Neuronal stem cell (in vitro differentiated cells): ENCODE results near the gene GAB1. TPM values are rescaled to one million over a fixed set of nuclear protein-coding genes. Genes with fewer than 3 reads are reported as not detected.

Experiments
- DNase-seq: peaks from one replicate; pipeline ENCODE4 v3.0.0-alpha.2; 2013; ENCODE audit warnings: low spot score
- H2AFZ ChIP-seq: one replicate; pipeline ENCODE4 v1.6.1; 2013; ENCODE audit warnings: mild to moderate bottlenecking, low read length, inconsistent platforms
- H2AK5ac ChIP-seq: 2 replicates; pipeline ENCODE4 v1.6.1; 2013; ENCODE audit warnings: low read depth, mild to moderate bottlenecking, inconsistent platforms, low read length, moderate library complexity, mixed read lengths
- H2BK120ac ChIP-seq: 2 replicates; pipeline ENCODE4 v1.6.1; 2013; ENCODE audit warnings: low read depth, mild to moderate bottlenecking, inconsistent platforms, low read length, moderate library complexity, mixed read lengths
- H2BK12ac ChIP-seq: one replicate; pipeline ENCODE4 v1.6.1; 2013; ENCODE audit warnings: low read length, inconsistent platforms
- H2BK15ac ChIP-seq: 2 replicates; pipeline ENCODE4 v1.6.1; 2013; ENCODE audit warnings: mild to moderate bottlenecking, low read length, inconsistent platforms, mixed read lengths
- H2BK5ac ChIP-seq: one replicate; pipeline ENCODE4 v1.6.1; 2013; ENCODE audit warnings: inconsistent platforms, mild to moderate bottlenecking, low read length, moderate library complexity
- H3K14ac ChIP-seq: one replicate; pipeline ENCODE4 v1.6.1; 2013; ENCODE audit warnings: low read length, inconsistent platforms
- H3K18ac ChIP-seq: 2 replicates; pipeline ENCODE4 v1.6.1; 2013; ENCODE audit warnings: low read length, inconsistent platforms
- H3K23ac ChIP-seq: 2 replicates; pipeline ENCODE4 v1.6.1; 2013; ENCODE audit warnings: low read depth, mild to moderate bottlenecking, mixed read lengths, low read length, inconsistent platforms; ENCODE audit not compliant: poor library complexity
- H3K27ac ChIP-seq: replicated peaks from 3 replicates; pipeline ENCODE4 v1.5.1; 2013; ENCODE audit warnings: low read length, inconsistent platforms
- H3K27me3 ChIP-seq, 3 experiments: 2 replicates each; pipeline ENCODE4 v1.6.1; 2013; ENCODE audit warnings: low read length in 3 of 3, mild to moderate bottlenecking in 2 of 3, inconsistent platforms in 1 of 3, low read depth in 1 of 3, mixed read lengths in 1 of 3, moderate library complexity in 1 of 3; ENCODE audit not compliant: control insufficient read depth in 3 of 3, insufficient read depth in 3 of 3
- H3K36me3 ChIP-seq, 2 donors: replicated peaks in 1 of 2; 2 replicates each; pipeline ENCODE4 v1.6.1; 2013; ENCODE audit warnings: low read length in 2 of 2; ENCODE audit not compliant: control insufficient read depth in 2 of 2, insufficient read depth in 2 of 2
- H3K4ac ChIP-seq: 2 replicates; pipeline ENCODE4 v1.6.1; 2013; ENCODE audit warnings: inconsistent platforms, mild to moderate bottlenecking, low read length, moderate library complexity
- H3K4me1 ChIP-seq, 2 donors: 1 replicate in 1 of 2; 2 replicates in 1 of 2; pipeline ENCODE4 v1.6.1; 2013; ENCODE audit warnings: low read length in 2 of 2, low read depth in 1 of 2; ENCODE audit not compliant: control insufficient read depth in 2 of 2, insufficient read depth in 1 of 2
- H3K4me2 ChIP-seq: one replicate; pipeline ENCODE4 v1.6.1; 2013; ENCODE audit warnings: mild to moderate bottlenecking, low read length, inconsistent platforms; ENCODE audit not compliant: insufficient read depth, poor library complexity, severe bottlenecking
- H3K4me3 ChIP-seq, 2 donors: 2 replicates each; pipeline ENCODE4 v1.5.1; 2013; ENCODE audit warnings: low read length in 2 of 2, mild to moderate bottlenecking in 2 of 2, inconsistent platforms in 1 of 2, moderate library complexity in 1 of 2
- H3K79me1 ChIP-seq: one replicate; pipeline ENCODE4 v1.6.1; 2013; ENCODE audit warnings: low read depth, mild to moderate bottlenecking, inconsistent platforms, low read length, moderate library complexity
- H3K9ac ChIP-seq: one replicate; pipeline ENCODE4 v1.6.1; 2013; ENCODE audit warnings: mild to moderate bottlenecking, low read depth, low read length, inconsistent platforms; ENCODE audit not compliant: poor library complexity
- H3K9me3 ChIP-seq, 2 donors: replicated peaks in 1 of 2; 2 replicates each; pipeline versions ENCODE3 to v1.6.1; 2013; ENCODE audit warnings: low read length in 2 of 2, mild to moderate bottlenecking in 2 of 2, inconsistent platforms in 1 of 2, low read depth in 1 of 2, mixed read lengths in 1 of 2, moderate library complexity in 1 of 2; ENCODE audit not compliant: control insufficient read depth in 2 of 2, insufficient read depth in 1 of 2
- H4K8ac ChIP-seq: one replicate; pipeline ENCODE4 v1.6.1; 2013; ENCODE audit warnings: low read depth, mild to moderate bottlenecking, inconsistent platforms, low read length, moderate library complexity
- H4K91ac ChIP-seq: one replicate; pipeline ENCODE4 v1.6.1; 2013; ENCODE audit warnings: low read length, low read depth, mild to moderate bottlenecking, inconsistent platforms; ENCODE audit not compliant: poor library complexity
- WGBS, 2 donors: extraction: QIAGEN DNeasy Blood & Tissue Kit; methylation state at CpG; one replicate each; pipeline ENCODE4 v1.1.7; 2013; ENCODE audit warnings: missing lambda C conversion rate in 2 of 2, mixed read lengths in 1 of 2; ENCODE audit not compliant: insufficient read length in 2 of 2, insufficient replicate concordance in 1 of 2; ENCODE audit errors: extremely low coverage in 2 of 2; 5-methylcytosine and 5-hydroxymethylcytosine counted together
- polyA plus RNA-seq, 2 experiments: library from polyadenylated mRNA; stranded (reverse); fragments of 200-250 nt; gene quantifications; one replicate each; pipeline ENCODE4 v1.2.3, GENCODE V29; 2013

The GAB1 gene
- 19.3 TPM for polyA plus RNA-seq (2013, experiment 1 of 2)
- polyA plus RNA-seq (2013, experiment 2 of 2) = 21.3 TPM

GRCh38 chr4:143336781-143337599 lies at the start of gene GAB1:
Gene GAB1 (plus strand): TSS chr4:143336876. CDS start chr4:143337189, 313 bp downstream.
- no CpG with 5 or more reads among the region's 81 CpGs for WGBS, 2 donors
- peak within 1 kb of the TSS; percentile 98 for H3K27ac ChIP-seq
- H3K9me3 ChIP-seq = peaks cover 0 to 3% of the 10 kb centered on the region in 2 donors
- H3K4ac ChIP-seq = no peak within 1 kb of the TSS
- peak within 1 kb of the TSS; percentile 92 for H2BK15ac ChIP-seq
- no peak within 1 kb of the TSS for H4K8ac ChIP-seq
- no peak within 1 kb of the TSS for H4K91ac ChIP-seq
- H2AK5ac ChIP-seq = peak within 1 kb of the TSS; percentile 81
- H3K27me3 ChIP-seq = no peaks in the 10 kb centered on the region
- no peaks in the 10 kb centered on the region for H3K79me1 ChIP-seq
- H2AFZ ChIP-seq = peak within 1 kb of the TSS; percentile 97
- H3K4me3 ChIP-seq = peak within 1 kb of the TSS; percentile 95 to 96
- peak within 1 kb of the TSS; percentile 91 for H3K23ac ChIP-seq
- H3K36me3 ChIP-seq = no peaks in the 10 kb centered on the region
- peak within 1 kb of the TSS; percentile 94 for H3K18ac ChIP-seq
- H3K4me1 ChIP-seq = no peaks in the 10 kb centered on the region
- H3K4me2 ChIP-seq = peak within 1 kb of the TSS; percentile 86
- peak within 1 kb of the TSS; percentile 71 for H3K14ac ChIP-seq
- H2BK120ac ChIP-seq = no peak within 1 kb of the TSS
- H2BK12ac ChIP-seq = no peak within 1 kb of the TSS
- peak; percentile 79 for DNase-seq
- peak within 1 kb of the TSS; percentile 97 for H2BK5ac ChIP-seq
- peak within 1 kb of the TSS; percentile 94 for H3K9ac ChIP-seq

GRCh38 chr4:143287572-143287923 lies 49.1 kb upstream of the GAB1 start:
- no peaks in the 10 kb centered on the region for H3K79me1 ChIP-seq
- no peaks in the 10 kb centered on the region for H3K36me3 ChIP-seq
- no peak overlapping the region for H2AK5ac ChIP-seq
- H4K91ac ChIP-seq = no peak overlapping the region
- WGBS, 2 donors = no CpG with 5 or more reads among the region's 3 CpGs
- no peaks in the 10 kb centered on the region for H3K9me3 ChIP-seq
- no peak overlapping the region for H3K18ac ChIP-seq
- H3K23ac ChIP-seq = no peak overlapping the region
- DNase-seq = no peak
- H3K9ac ChIP-seq = no peak overlapping the region
- H3K27me3 ChIP-seq = no peaks in the 10 kb centered on the region
- H3K27ac ChIP-seq = no peak overlapping the region
- no peak overlapping the region for H2AFZ ChIP-seq
- no peak overlapping the region for H2BK12ac ChIP-seq
- H2BK15ac ChIP-seq = no peak overlapping the region
- no peak overlapping the region for H2BK5ac ChIP-seq
- H3K4ac ChIP-seq = no peak overlapping the region
- no peak overlapping the region for H3K4me2 ChIP-seq
- peaks cover 0 to 4% of the 10 kb centered on the region in 2 donors for H3K4me1 ChIP-seq
- no peak overlapping the region for H4K8ac ChIP-seq
- H3K4me3 ChIP-seq = no peak overlapping the region
- no peak overlapping the region for H2BK120ac ChIP-seq
- no peak overlapping the region for H3K14ac ChIP-seq

- H3K14ac ChIP-seq = no peak overlapping the region
- no peak overlapping the region for H3K23ac ChIP-seq
- no peak overlapping the region for H2AFZ ChIP-seq
- no peak overlapping the region for H2BK15ac ChIP-seq
- no peak overlapping the region for H3K18ac ChIP-seq
- no peaks in the 10 kb centered on the region for H3K36me3 ChIP-seq
- DNase-seq = no peak
- no CpG with 5 or more reads among the region's 4 CpGs for WGBS, 2 donors
- no peak overlapping the region for H2AK5ac ChIP-seq
- H3K4ac ChIP-seq = no peak overlapping the region
- H4K8ac ChIP-seq = no peak overlapping the region
- H3K9me3 ChIP-seq = no peaks in the 10 kb centered on the region
- H3K9ac ChIP-seq = no peak overlapping the region
- no peak overlapping the region for H2BK120ac ChIP-seq
- no peak overlapping the region for H3K4me3 ChIP-seq
- no peak overlapping the region for H2BK12ac ChIP-seq
- H3K27me3 ChIP-seq = no peaks in the 10 kb centered on the region
- peaks cover 0 to 4% of the 10 kb centered on the region in 2 donors for H3K4me1 ChIP-seq
- H4K91ac ChIP-seq = no peak overlapping the region
- H2BK5ac ChIP-seq = no peak overlapping the region
- no peak overlapping the region for H3K4me2 ChIP-seq
- H3K27ac ChIP-seq = no peak overlapping the region
- H3K79me1 ChIP-seq = no peaks in the 10 kb centered on the region
Observed at GRCh38 chr4:143288171-143288570, 48.5 kb upstream of the GAB1 start.

- Histone ChIP-seq H2BK12ac (no peak overlapping the region), H4K91ac (no peak overlapping the region), H2BK15ac (no peak overlapping the region), H3K4ac (no peak overlapping the region), H3K79me1 (no peaks in the 10 kb centered on the region), H3K4me3 (no peak overlapping the region), H3K23ac (no peak overlapping the region), H3K27ac (no peak overlapping the region), H3K9me3 (no peaks in the 10 kb centered on the region), H3K4me1 (peaks cover 0 to 4% of the 10 kb centered on the region in 2 donors), H3K9ac (no peak overlapping the region), H3K18ac (no peak overlapping the region), H3K36me3 (no peaks in the 10 kb centered on the region), H3K4me2 (no peak overlapping the region), H3K14ac (no peak overlapping the region), H3K27me3 (no peaks in the 10 kb centered on the region), H2AK5ac (no peak overlapping the region), H2BK120ac (no peak overlapping the region), H2BK5ac (no peak overlapping the region), H2AFZ (no peak overlapping the region), H4K8ac (no peak overlapping the region)
- DNase-seq = no peak
Observed at GRCh38 chr4:143289370-143289769, 47.3 kb upstream of the GAB1 start.
